ENCODE measurements around the gene OR8B12. TPM values are rescaled to one million over a fixed set of nuclear protein-coding genes. Genes with fewer than 3 reads are reported as not detected.
"Not testable (repeated sequence)": the region's sequence is repeated elsewhere in the genome, so short reads cannot be mapped to it uniquely, and the experiment has no call there.

OR8B12 gene
- total RNA-seq, 3 donors from 2014 or later (not counting 1 experiment from before 2014, with no cell fraction given): not detected

GRCh38 chr11:124520550-124520854 lies 23.0 kb downstream of the OR8B12 start:
- H3K9me3 ChIP-seq (ENCODE audit: control insufficient read depth, insufficient read depth, low read length): no peaks in the 10 kb centered on the region
- no peaks in the 10 kb centered on the region for H3K4me1 ChIP-seq (ENCODE audit: control insufficient read depth, insufficient read depth, low read length)
- TF ChIP-seq, protein P1, sequence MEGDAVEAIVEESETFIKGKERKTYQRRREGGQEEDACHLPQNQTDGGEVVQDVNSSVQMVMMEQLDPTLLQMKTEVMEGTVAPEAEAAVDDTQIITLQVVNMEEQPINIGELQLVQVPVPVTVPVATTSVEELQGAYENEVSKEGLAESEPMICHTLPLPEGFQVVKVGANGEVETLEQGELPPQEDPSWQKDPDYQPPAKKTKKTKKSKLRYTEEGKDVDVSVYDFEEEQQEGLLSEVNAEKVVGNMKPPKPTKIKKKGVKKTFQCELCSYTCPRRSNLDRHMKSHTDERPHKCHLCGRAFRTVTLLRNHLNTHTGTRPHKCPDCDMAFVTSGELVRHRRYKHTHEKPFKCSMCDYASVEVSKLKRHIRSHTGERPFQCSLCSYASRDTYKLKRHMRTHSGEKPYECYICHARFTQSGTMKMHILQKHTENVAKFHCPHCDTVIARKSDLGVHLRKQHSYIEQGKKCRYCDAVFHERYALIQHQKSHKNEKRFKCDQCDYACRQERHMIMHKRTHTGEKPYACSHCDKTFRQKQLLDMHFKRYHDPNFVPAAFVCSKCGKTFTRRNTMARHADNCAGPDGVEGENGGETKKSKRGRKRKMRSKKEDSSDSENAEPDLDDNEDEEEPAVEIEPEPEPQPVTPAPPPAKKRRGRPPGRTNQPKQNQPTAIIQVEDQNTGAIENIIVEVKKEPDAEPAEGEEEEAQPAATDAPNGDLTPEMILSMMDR (IDR thresholded peaks at IDR 0.05): no peak
- intact Hi-C loops (cut with micrococcal nuclease): no loop called here
- no peaks in the 10 kb centered on the region for H3K27me3 ChIP-seq (ENCODE audit: control insufficient read depth, insufficient read depth, low read length)
- Mint-ChIP-seq H3K36me3 (no peaks in the 10 kb centered on the region), H3K27me3 (ENCODE audit: low read depth in 2 of 2) (peaks cover 0 to 9% of the 10 kb centered on the region in 2 donors), H3K4me1 (peaks cover 0 to 8% of the 10 kb centered on the region in 2 donors), H3K4me3 (no peak overlapping the region), H3K9me3 (no peaks in the 10 kb centered on the region), H3K27ac (no peak overlapping the region)
- H3K4me3 ChIP-seq (ENCODE audit: low read length): no peak overlapping the region
- H3K36me3 ChIP-seq (ENCODE audit: control insufficient read depth, insufficient read depth, low read length): no peaks in the 10 kb centered on the region
- no peak for ATAC-seq
- DNase-seq: no peak
- no CpG with 5 or more reads among the region's 1 CpG for WGBS (ENCODE audit: insufficient coverage)
- no peak overlapping the region for H3K27ac ChIP-seq (ENCODE audit: low read length)

GRCh38 chr11:124519850-124520549 lies 23.5 kb downstream of the OR8B12 start:
- Mint-ChIP-seq H3K27me3 (ENCODE audit: low read depth in 2 of 2) (peaks cover 0 to 9% of the 10 kb centered on the region in 2 donors), H3K4me3 (no peak overlapping the region), H3K9me3 (no peaks in the 10 kb centered on the region), H3K4me1 (peaks cover 0 to 8% of the 10 kb centered on the region in 2 donors), H3K36me3 (no peaks in the 10 kb centered on the region), H3K27ac (no peak overlapping the region)
- no peaks in the 10 kb centered on the region for H3K36me3 ChIP-seq (ENCODE audit: control insufficient read depth, insufficient read depth, low read length)
- DNase-seq: no peak
- H3K27ac ChIP-seq (ENCODE audit: low read length): no peak overlapping the region
- no peaks in the 10 kb centered on the region for H3K9me3 ChIP-seq (ENCODE audit: control insufficient read depth, insufficient read depth, low read length)
- no peaks in the 10 kb centered on the region for H3K4me1 ChIP-seq (ENCODE audit: control insufficient read depth, insufficient read depth, low read length)
- intact Hi-C loops (cut with micrococcal nuclease): no loop called here
- no peak for ATAC-seq
- 59% methylated on average over 2 of the region's 2 CpGs for WGBS (ENCODE audit: insufficient coverage)
- no peak overlapping the region for H3K4me3 ChIP-seq (ENCODE audit: low read length)
- H3K27me3 ChIP-seq (ENCODE audit: control insufficient read depth, insufficient read depth, low read length): no peaks in the 10 kb centered on the region
- TF ChIP-seq, protein P1 (IDR thresholded peaks at IDR 0.05): no peak

DNA sequence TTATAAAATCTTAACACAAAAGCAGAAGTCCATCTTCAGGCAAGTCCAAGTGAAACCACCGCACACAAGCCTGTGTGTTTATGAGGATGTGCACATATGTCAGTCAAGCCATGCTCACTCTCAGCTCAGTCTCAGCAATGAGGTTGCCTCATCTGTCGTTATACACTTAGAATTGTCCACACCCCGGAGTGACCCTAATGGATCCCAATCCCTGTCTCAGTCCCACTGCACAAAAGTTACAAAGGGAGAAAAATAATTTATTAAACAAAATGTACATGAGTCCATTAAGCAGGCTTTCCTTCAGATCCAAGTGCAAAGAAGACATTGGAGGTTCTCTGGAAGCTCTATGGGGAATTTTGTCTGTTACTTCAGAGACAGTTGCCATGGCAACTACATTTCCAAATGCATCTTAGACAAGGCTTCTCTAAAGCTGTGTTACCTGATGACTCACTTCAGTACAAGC lies 24.4 kb downstream of the OR8B12 start:
- peak in 1 of 3 donors; percentile 11 for ATAC-seq
- Histone ChIP-seq H3K36me3 (ENCODE audit: control insufficient read depth, insufficient read depth, low read length) (no peaks in the 10 kb centered on the region), H3K9me3 (ENCODE audit: control insufficient read depth, insufficient read depth, low read length) (no peaks in the 10 kb centered on the region), H3K27me3 (ENCODE audit: control insufficient read depth, insufficient read depth, low read length) (no peaks in the 10 kb centered on the region), H3K4me1 (ENCODE audit: control insufficient read depth, insufficient read depth, low read length) (no peaks in the 10 kb centered on the region), H3K27ac (ENCODE audit: low read length) (no peak overlapping the region), H3K4me3 (ENCODE audit: low read length) (no peak overlapping the region)
- Mint-ChIP-seq H3K4me1 (peaks cover 0 to 8% of the 10 kb centered on the region in 2 donors), H3K9me3 (no peaks in the 10 kb centered on the region), H3K36me3 (no peaks in the 10 kb centered on the region), H3K4me3 (no peak overlapping the region), H3K27ac (no peak overlapping the region), H3K27me3 (ENCODE audit: low read depth in 2 of 2) (peaks cover 0 to 5% of the 10 kb centered on the region in 2 donors)
- intact Hi-C loops (cut with micrococcal nuclease): no loop called here
- TF ChIP-seq, protein P1 (IDR thresholded peaks at IDR 0.05): no peak
- DNase-seq: no peak
- 93% methylated on average over 3 of the region's 3 CpGs for WGBS (ENCODE audit: insufficient coverage)

- ATAC-seq: no peak
- 91% methylated on average over 12 of the region's 12 CpGs for WGBS (ENCODE audit: insufficient coverage)
- Histone ChIP-seq H3K9me3 (ENCODE audit: control insufficient read depth, insufficient read depth, low read length) (no peaks in the 10 kb centered on the region), H3K27ac (ENCODE audit: low read length) (no peak overlapping the region), H3K36me3 (ENCODE audit: control insufficient read depth, insufficient read depth, low read length) (no peaks in the 10 kb centered on the region), H3K4me3 (ENCODE audit: low read length) (no peak overlapping the region), H3K4me1 (ENCODE audit: control insufficient read depth, insufficient read depth, low read length) (no peaks in the 10 kb centered on the region), H3K27me3 (ENCODE audit: control insufficient read depth, insufficient read depth, low read length) (no peaks in the 10 kb centered on the region)
- TF ChIP-seq, protein P1 (IDR thresholded peaks at IDR 0.05): no peak
- peaks cover 0 to 4% of the 10 kb centered on the region in 2 donors for H3K27me3 Mint-ChIP-seq (ENCODE audit: low read depth in 2 of 2)
- no peak for DNase-seq
- no peaks in the 10 kb centered on the region for H3K9me3 Mint-ChIP-seq
- H3K27ac Mint-ChIP-seq: no peak overlapping the region
- H3K36me3 Mint-ChIP-seq: no peaks in the 10 kb centered on the region
- intact Hi-C loops (cut with micrococcal nuclease): no loop called here
- H3K4me1 Mint-ChIP-seq: peaks cover 0 to 8% of the 10 kb centered on the region in 2 donors
- H3K4me3 Mint-ChIP-seq: no peak overlapping the region
Measured at GRCh38 chr11:124517314-124517713, 26.1 kb downstream of the OR8B12 start.

DNA sequence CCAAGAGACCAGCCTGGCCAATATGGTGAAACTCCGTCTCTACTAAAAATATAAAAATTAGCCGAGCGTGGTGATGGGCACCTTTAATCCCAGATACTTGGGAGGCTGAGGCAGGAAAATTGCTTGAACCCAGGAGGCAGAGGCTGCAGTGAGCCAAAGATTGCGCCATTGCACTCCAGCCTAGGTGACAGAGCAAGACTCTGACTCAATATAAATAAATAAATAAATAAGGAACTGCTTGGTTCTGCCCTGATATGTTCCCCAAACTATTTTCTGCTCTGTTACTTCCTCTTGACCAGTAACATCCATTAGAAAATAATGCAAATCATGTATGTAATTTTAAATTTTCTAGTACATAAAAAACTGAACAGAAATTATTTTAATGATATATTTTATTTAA lies 28.8 kb downstream of the OR8B12 start:
- H3K27ac Mint-ChIP-seq; H3K9me3 Mint-ChIP-seq; H3K4me3 ChIP-seq (ENCODE audit: low read length); H3K27me3 ChIP-seq (ENCODE audit: control insufficient read depth, insufficient read depth, low read length); intact Hi-C loops (cut with micrococcal nuclease); H3K4me1 Mint-ChIP-seq; ATAC-seq; H3K4me3 Mint-ChIP-seq; H3K9me3 ChIP-seq (ENCODE audit: control insufficient read depth, insufficient read depth, low read length); DNase-seq; H3K27ac ChIP-seq (ENCODE audit: low read length); H3K27me3 Mint-ChIP-seq (ENCODE audit: low read depth in 2 of 2); H3K36me3 ChIP-seq (ENCODE audit: control insufficient read depth, insufficient read depth, low read length); H3K4me1 ChIP-seq (ENCODE audit: control insufficient read depth, insufficient read depth, low read length); H3K36me3 Mint-ChIP-seq: not testable (repeated sequence)
- WGBS (ENCODE audit: insufficient coverage): 90% methylated on average over 3 of the region's 4 CpGs
